ENCODE measurements around the gene SORCS2.
A peak's percentile ranks its signal among the peaks of the same experiment; 100 is the strongest.

Gene SORCS2

GRCh38 chr4:7649411-7649740 is 457.0 kb downstream of the SORCS2 start:
- DNase-seq (ENCODE audit: low read depth, low spot score), result no peak

- DNase-seq (ENCODE audit: low read depth, low spot score), result peak; percentile 53
Measured at GRCh38 chr4:7649741-7650531, 457.6 kb downstream of the SORCS2 start.

GRCh38 chr4:7650606-7651385 is 458.5 kb downstream of the SORCS2 start:
- DNase-seq (ENCODE audit: low read depth, low spot score), result no peak

- DNase-seq (ENCODE audit: low read depth, low spot score), result peak; percentile 58
Measured at GRCh38 chr4:7651461-7651921, 459.2 kb downstream of the SORCS2 start.

- DNase-seq (ENCODE audit: low read depth, low spot score), result no peak
Measured at GRCh38 chr4:7652006-7652405, 459.7 kb downstream of the SORCS2 start.

- no peak for DNase-seq (ENCODE audit: low read depth, low spot score)
Measured at GRCh38 chr4:7652451-7652881, 460.1 kb downstream of the SORCS2 start.

- DNase-seq (ENCODE audit: low read depth, low spot score), result no peak
Measured at GRCh38 chr4:7652906-7653305, 460.6 kb downstream of the SORCS2 start.

GRCh38 chr4:7653510-7654369 is 461.4 kb downstream of the SORCS2 start:
- no peak for DNase-seq (ENCODE audit: low read depth, low spot score)

GRCh38 chr4:7654550-7655445 is 462.5 kb downstream of the SORCS2 start:
- DNase-seq (ENCODE audit: low read depth, low spot score), result no peak

- no peak for DNase-seq (ENCODE audit: low read depth, low spot score)
Measured at GRCh38 chr4:7655511-7656243, 463.3 kb downstream of the SORCS2 start.

GRCh38 chr4:7656244-7656800 is 464.0 kb downstream of the SORCS2 start:
- no peak for DNase-seq (ENCODE audit: low read depth, low spot score)

- no peak for DNase-seq (ENCODE audit: low read depth, low spot score)
Measured at GRCh38 chr4:7657545-7658297, 465.4 kb downstream of the SORCS2 start.

GRCh38 chr4:7658341-7659204 is 466.2 kb downstream of the SORCS2 start:
- DNase-seq (ENCODE audit: low read depth, low spot score), result no peak

- no peak for DNase-seq (ENCODE audit: low read depth, low spot score)
Measured at GRCh38 chr4:7659429-7660175, 467.3 kb downstream of the SORCS2 start.

GRCh38 chr4:7660176-7661039 is 468.1 kb downstream of the SORCS2 start:
- no peak for DNase-seq (ENCODE audit: low read depth, low spot score)

- no peak for DNase-seq (ENCODE audit: low read depth, low spot score)
Measured at GRCh38 chr4:7661066-7661748, 468.9 kb downstream of the SORCS2 start.

Measured in smooth muscle cell of the brain vasculature (primary cell).